Hematopoietic multipotent progenitor cell (in vitro differentiated cells): Measurements from ENCODE around the gene SNRNP200. TPM values are rescaled to one million over a fixed set of nuclear protein-coding genes. Genes with fewer than 3 reads are reported as not detected.

Experiments used
- DNase-seq, 3 donors: peaks; one replicate each; pipeline ENCODE4 v3.0.0-alpha.2; 2011 to 2015; ENCODE audit warnings: low read depth in 2 of 3, low spot score in 2 of 3
- total RNA-seq: library from RNA; depleted of rRNA; stranded (reverse); fragments of >200 nt; gene quantifications from one replicate; pipeline ENCODE4 v1.2.3, GENCODE V29; 2012

The SNRNP200 gene
- total RNA-seq, 1 donor, result 149 TPM

DNA sequence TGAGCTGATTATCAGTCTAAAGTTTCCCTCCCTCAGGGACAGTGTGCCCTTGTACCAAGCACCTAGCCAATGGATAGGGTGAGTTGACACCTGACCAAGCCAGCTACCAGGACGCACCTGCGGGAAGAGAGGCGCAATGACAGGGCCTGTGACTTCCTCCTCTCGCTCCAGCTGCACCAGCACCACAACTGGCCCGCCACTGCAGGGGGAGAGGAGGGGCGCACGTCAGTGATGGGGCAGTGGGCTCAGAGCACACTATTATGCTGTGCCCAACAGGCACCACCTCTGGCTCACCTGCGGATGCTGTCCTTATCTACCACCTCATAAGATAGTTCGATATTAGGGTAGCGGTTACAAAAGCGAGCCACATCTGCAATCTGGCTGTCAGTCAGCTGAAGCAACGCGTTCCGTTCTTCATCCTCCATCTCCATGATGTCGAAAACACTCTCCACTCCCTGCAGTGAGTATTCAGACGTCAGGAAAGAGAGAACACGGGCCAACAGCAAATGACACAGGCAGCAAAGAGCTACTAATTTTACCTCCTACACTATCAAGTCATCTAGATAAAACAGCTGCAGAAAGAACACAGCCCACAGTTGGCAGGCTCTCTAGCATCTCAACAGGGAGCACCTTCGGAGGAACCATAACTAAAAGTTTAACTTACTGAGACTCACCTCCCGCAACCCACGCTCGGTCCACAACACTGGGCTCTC is 28.4 kb downstream of the SNRNP200 start:
- no peak for DNase-seq

- no peak for DNase-seq
These were observed 30.8 kb downstream of the SNRNP200 start for GRCh38 chr2:96274355-96275056.

- no peak for DNase-seq
These were observed 31.6 kb downstream of the SNRNP200 start for GRCh38 chr2:96273763-96274162.

DNA sequence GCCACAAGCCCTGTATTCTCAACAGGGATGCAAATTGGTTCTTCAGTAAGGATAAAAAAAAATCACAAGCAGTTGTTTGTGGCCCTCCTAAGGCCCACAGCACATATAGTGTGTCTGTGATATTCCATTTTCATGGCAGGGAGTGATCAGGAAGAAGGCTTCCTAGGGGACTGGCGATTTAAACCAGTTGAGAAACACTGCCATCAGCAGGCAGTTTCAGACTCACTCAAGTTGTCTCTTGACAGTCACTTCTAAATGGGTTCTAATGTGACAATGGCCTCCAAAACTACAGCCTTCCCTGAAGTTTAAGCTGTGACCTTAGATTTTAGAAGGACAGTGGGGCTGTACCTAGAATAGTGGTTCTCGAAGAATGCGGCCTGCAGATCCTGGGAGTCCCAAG is 33.4 kb downstream of the SNRNP200 start:
- no peak for DNase-seq

DNA sequence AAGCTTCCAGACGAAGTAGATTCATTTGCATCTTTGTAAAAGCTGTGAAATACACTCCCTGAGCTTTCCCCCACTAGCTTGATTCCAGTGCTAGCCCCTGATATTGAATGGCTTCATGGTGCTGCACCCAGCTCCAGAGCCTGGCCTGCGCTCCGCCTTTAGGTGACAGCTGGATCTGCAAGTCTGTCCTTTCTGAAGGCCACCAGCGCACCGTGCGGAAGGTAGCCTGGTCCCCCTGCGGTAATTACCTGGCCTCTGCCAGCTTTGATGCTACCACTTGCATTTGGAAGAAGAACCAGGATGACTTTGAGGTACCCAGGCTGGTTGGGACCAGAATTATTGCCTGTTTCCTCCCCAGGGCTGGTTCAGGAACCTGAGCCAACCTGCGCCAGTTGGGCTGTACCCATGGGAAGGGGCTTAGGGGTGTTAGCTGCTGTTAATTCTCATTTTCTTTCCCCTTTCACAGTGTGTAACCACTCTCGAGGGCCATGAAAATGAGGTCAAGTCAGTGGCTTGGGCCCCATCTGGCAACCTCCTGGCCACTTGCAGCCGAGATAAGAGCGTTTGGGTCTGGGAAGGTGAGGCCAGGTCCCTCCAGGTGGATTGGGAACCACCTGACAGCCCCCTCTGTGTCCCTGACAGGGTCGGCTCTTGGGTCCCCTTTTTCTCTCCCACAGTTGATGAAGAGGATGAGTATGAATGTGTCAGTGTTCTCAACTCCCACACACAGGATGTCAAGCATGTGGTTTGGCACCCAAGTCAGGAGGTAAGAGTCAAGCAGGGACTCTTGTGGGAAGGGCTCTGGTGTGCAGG is 38.0 kb downstream of the SNRNP200 start:
- peak in 2 of 3 donors; percentile 64 to 68 for DNase-seq

- DNase-seq, result peak; percentile 91 to 98 (median 97)
These were observed 39.3 kb downstream of the SNRNP200 start, which contains the start of the genes CIAO1 and TMEM127 for GRCh38 chr2:96265840-96266679. Gene CIAO1 (plus strand): TSS chr2:96266225. CDS start chr2:96266351, 126 bp downstream. Gene TMEM127 (minus strand): TSS chr2:96265997. CDS start chr2:96265381, 616 bp downstream.

GRCh38 chr2:96265349-96265839 is 40.0 kb downstream of the SNRNP200 start:
- no peak for DNase-seq

DNA sequence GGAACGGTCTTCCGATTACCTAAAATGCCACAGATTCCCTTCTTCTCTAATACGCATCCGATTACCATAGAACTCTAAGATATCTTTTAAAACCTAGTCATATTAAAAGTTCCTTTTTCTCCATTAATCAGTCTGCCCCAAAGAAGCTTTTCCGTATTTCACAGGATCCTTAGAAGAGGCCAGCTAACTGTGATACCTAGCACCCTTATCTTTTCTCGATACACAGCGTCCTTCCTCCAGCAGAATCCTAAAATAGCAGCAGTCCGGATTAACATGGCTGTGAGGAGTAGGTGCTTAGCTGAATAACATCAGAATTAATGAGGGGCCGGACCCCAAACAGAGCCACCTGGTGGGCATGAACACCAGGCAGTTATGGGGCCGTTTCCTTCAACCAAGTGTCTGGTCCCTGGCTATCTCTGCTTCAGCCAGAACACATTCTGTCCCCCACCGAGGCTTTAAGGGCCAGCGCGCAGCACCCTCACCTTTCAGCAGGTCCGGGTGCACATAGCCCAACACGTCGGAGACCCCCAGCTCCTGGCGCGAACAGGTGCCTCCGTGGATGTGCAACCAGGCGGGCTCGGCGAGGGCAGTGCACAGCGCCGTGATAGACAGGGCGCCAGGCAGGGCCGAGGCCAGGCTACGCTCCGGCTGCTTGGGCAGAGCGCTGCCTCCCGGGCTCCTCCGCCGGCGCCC is 40.5 kb downstream of the SNRNP200 start:
- DNase-seq, result peak in 2 of 3 donors; percentile 55 to 66

DNA sequence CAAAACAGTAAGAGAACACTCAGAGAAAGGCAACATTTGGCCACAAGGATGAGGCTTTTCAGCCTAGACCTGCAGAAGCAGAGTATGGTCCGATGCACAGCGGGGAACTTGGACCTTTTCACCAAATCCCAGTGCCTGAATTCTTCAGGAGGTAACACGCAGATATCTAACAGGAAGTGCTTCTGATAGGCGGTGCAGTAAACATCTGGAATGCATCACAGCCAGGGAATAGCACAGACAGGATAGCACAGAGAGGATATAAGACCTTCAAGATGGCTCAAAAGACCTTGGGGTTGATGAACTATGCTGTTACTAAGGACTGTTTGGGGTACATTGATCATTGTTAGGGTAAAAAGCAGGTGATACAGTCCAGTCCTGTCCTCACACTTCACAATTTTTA is 41.3 kb downstream of the SNRNP200 start:
- DNase-seq, result no peak

DNA sequence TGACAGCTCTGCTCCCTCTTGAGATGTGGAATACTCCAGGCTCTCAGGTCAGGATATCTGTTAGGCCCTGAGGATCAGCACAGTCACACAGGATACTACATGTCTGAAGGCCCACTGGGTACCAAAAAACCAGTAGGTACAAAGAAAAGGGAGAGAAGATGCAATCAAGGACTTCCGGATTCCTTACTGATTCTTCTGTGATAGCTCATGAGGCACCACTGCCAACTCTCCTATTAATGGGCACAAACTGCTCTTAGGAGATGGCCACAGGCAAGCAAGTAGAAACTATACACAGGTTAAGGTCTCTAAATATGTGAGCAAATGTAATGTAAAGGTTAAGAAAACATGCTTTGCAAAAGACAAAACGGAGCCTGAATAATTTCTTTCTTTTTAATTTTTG is 43.0 kb downstream of the SNRNP200 start:
- DNase-seq, result no peak

DNA sequence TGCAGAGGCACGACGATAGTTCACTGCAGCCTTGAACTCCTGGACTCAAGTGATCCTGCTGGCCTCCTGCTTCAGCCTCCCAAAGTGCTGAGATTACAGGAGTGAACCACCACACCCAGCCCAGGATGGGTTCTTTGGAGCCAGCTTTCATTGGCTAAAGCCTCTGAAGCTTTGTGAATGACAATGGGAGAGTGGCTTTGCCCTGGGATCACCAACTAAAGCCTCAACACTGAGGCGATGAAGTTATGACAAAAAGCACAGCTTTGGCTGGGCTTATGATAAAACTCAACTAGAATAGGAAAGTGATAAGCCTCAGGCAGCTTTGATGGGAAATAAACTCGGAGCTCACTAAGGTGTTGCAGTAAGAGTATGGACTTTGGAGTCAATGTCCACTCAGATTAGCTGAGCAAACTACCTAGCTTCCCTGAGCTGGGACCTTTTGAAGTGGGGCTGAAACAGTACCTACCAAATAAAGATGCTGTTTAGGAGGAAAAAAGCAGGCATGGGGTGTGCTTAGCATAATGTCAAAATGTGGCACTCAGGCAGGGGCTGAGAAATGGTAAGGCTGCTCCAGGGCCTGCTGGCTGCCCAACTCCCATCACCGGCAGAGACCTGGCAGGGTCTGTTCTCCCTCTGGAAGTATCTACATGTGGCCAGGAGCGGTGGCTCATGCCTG is 43.9 kb downstream of the SNRNP200 start:
- DNase-seq, result no peak

- peak in 2 of 3 donors; percentile 79 to 82 for DNase-seq
These were observed 44.7 kb downstream of the SNRNP200 start for GRCh38 chr2:96260387-96261260.

GRCh38 chr2:96259497-96259921 is 45.8 kb downstream of the SNRNP200 start:
- DNase-seq, result no peak

DNA sequence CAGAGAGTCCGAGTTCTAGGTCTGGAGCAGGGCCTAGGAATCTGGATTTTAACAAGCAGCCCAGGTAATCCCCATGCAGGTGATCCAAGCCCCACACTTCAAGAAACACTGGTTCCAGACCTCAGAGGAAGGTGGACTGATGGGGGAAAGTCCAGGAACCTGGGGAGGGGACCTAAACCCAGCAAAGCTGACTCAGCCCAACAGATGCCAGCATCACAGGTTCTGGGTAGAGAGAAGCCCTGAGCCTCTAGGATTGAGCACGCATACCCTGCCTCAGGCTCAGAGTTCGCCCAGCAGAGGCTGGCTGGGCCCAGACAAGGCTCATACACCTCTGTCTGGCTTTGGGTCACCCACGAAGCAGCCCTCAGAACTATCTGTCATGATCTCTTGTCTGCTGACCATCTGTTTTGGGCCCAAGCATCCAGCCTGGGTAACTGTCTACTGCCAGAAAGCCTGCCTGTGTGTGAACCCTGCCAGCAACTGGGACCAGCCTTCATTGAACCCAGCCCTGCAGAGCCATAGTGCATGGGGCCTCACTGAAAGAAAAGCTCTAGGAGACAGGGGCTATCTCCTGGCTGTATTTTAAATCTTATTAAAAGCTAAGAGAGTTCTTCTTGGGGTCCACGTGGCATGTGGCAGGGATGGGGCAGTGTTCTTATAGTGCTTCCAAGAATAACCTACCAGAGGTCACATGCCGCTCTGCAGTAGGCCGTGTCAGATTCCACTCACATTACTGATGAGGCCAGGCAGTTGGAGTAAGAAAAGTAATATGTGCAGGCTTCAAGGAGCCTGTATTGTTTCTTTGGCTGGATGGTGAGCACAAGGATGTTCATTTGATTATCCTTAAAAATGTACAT is 47.0 kb downstream of the SNRNP200 start:
- DNase-seq, result no peak

- peak in 1 of 3 donors; percentile 25 for DNase-seq
These were observed 47.6 kb downstream of the SNRNP200 start for GRCh38 chr2:96257744-96258143.

DNA sequence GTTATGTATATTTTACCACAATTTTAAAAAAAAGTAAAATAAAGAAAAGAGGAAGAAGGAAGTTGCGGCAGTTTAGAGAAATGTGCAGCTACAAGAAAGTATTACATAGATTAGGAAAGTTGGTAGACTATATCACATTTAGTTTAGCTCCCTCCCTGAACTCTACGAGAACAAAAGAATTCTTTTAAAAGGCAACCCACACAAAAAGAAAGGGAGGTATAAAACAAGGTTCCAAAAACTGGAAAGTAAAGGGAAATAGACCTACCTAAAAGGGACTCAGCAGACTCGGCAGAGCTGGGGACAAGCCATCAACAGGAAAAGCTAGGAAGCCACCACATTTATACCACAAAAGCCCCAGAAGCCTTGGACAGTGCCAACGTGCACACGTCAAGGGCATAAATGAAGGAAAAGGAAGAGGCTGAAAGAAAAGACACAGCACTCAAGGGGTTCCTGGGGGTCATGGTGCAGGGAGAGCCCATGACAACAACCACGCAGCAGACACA is 48.7 kb downstream of the SNRNP200 start:
- DNase-seq, result peak in 2 of 3 donors; percentile 52 to 77

DNA sequence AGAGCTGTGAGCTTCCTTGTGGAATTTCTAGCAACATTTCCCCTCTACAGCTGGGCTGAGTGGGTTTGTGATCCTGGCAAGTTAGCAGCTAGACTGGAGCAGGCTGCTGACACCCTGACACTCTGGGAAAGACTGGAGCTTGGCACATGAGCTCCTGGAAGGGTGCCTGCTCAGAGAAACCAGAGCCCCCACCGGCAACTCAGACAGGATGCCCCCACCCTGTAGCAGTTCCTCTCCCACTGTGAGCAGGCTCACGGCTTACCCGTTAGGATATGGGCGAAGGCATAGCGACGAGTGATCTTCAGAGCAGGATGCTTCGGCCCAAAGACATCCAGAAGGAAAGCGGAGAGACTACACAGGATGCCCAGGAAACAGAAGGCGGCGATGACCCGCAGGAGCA is 50.8 kb downstream of the SNRNP200 start:
- DNase-seq, result peak in 1 of 3 donors; percentile 24
